Measurements from ENCODE around the gene EXOSC10. TPM values are rescaled to one million over a fixed set of nuclear protein-coding genes. Genes with fewer than 3 reads are reported as not detected.

Gene EXOSC10
- total and polyA plus RNA-seq, 2 experiments from 2014 or later = 55.5 to 72.9 TPM

GRCh38 chr1:11067716-11068599, 31.7 kb downstream of the EXOSC10 start (continued):
- no peak for TF ChIP-seq ZNF462 (CRISPR knock-in tag; IDR thresholded peaks at IDR 0.05)
- no peak for TF ChIP-seq JUNB (IDR thresholded peaks at IDR 0.05; ENCODE audit: unreplicated experiment)

- peaks cover 2% of the 10 kb centered on the region; the same call in 1 of the 2 replicates for H3K79me2 ChIP-seq (replicated peaks; ENCODE audit: insufficient read depth)
- ATAC-seq = no peak
- H3K4me2 ChIP-seq = no peak overlapping the region
- H3F3A ChIP-seq (replicated peaks; ENCODE audit: low read depth) = peaks cover 39% of the 10 kb centered on the region
- no peak overlapping the region for H3K4me3 Mint-ChIP-seq
- no peak overlapping the region for H3K27ac ChIP-seq (ENCODE audit: low read depth)
- H3K27me3 ChIP-seq (ENCODE audit: insufficient read depth) = no peaks in the 10 kb centered on the region
- no peaks in the 10 kb centered on the region for H3K9me2 ChIP-seq (ENCODE audit: insufficient read depth)
- H3K4me1 ChIP-seq (ENCODE audit: insufficient read depth) = 0 out of 2 replicates have a peak, but pooled peaks cover 5% of the 10 kb centered on the region
- no peak overlapping the region for H3K27ac Mint-ChIP-seq
- no peak overlapping the region for H2AFZ ChIP-seq
- peaks cover 3% of the 10 kb centered on the region for H3K4me1 Mint-ChIP-seq
- peaks cover under 1% of the 10 kb centered on the region for H3K27me3 Mint-ChIP-seq (ENCODE audit: insufficient read depth, low read depth, poor library complexity)
- peaks cover 4% of the 10 kb centered on the region; the same call in 1 of the 2 replicates for H4K20me1 ChIP-seq (replicated peaks; ENCODE audit: insufficient read depth)
- no peak for DNase-seq (ENCODE audit: low spot score)
- no peaks in the 10 kb centered on the region for H3K9me3 Mint-ChIP-seq
- H3K4me3 ChIP-seq = no peak overlapping the region
- H3K36me3 ChIP-seq (ENCODE audit: insufficient read depth) = peaks cover 33% of the 10 kb centered on the region
- H3K36me3 Mint-ChIP-seq (ENCODE audit: low read depth) = peaks cover 72% of the 10 kb centered on the region
- TF ChIP-seq CTCF (conservative IDR thresholded peaks at IDR 0.05; ENCODE audit: low read depth in 2 of 2) = no peak
- TF ChIP-seq JUNB (IDR thresholded peaks at IDR 0.05; ENCODE audit: unreplicated experiment) = no peak
- no peak for TF ChIP-seq POLR2AphosphoS5 (IDR thresholded peaks at IDR 0.05; ENCODE audit: low read depth)
- TF ChIP-seq REST (IDR thresholded peaks at IDR 0.05; ENCODE audit: unreplicated experiment) = no peak
- TF ChIP-seq CREB1 (CRISPR knock-in tag; IDR thresholded peaks at IDR 0.05; ENCODE audit: low read depth) = no peak
- TF ChIP-seq STAT1 (IDR thresholded peaks at IDR 0.05; ENCODE audit: unreplicated experiment) = no peak
Observed at GRCh38 chr1:11065796-11066195, 33.9 kb downstream of the EXOSC10 start.
